Psoas muscle (tissue), 8 donors: ENCODE measurements around the gene NFKB1. TPM values are rescaled to one million over a fixed set of nuclear protein-coding genes. Genes with fewer than 3 reads are reported as not detected.

Source experiments
- ATAC-seq, 4 donors: fragments of 200-7000 bp; cut with Tn5 transposase; one replicate each; pipeline ENCODE4 v1.9.1; 2020; ENCODE audit warnings: moderate library complexity in 3 of 4, mild to moderate bottlenecking in 2 of 4
- DNase-seq, 2 donors: peaks; one replicate each; pipeline ENCODE4 v3.0.0-alpha.2; 2020
- H3K27ac ChIP-seq: fragments of 200-600 bp; one replicate; pipeline ENCODE4 v1.8.0; 2022
- H3K27me3 ChIP-seq, 3 donors: fragments of 200-600 bp in 1 of 3; one replicate each; pipeline versions ENCODE4 v1.6.1 to v1.8.0; 2013 to 2022; ENCODE audit warnings: low read length in 2 of 3, mild to moderate bottlenecking in 2 of 3, moderate library complexity in 1 of 3; ENCODE audit not compliant: insufficient read depth in 3 of 3
- H3K36me3 ChIP-seq, 2 donors: fragments of 200-600 bp in 1 of 2; one replicate each; pipeline versions ENCODE4 v1.6.1 to v1.8.0; 2013 to 2022; ENCODE audit warnings: low read depth in 1 of 2, mild to moderate bottlenecking in 1 of 2, moderate library complexity in 1 of 2; ENCODE audit not compliant: insufficient read depth in 1 of 2
- H3K4me1 ChIP-seq: fragments of 200-600 bp; one replicate; pipeline ENCODE4 v1.8.0; 2022
- H3K4me3 ChIP-seq: fragments of 200-600 bp; one replicate; pipeline ENCODE4 v1.8.0; 2022; ENCODE audit warnings: mild to moderate bottlenecking
- H3K9me3 ChIP-seq: fragments of 200-600 bp; one replicate; pipeline ENCODE4 v1.8.0; 2022
- WGBS, 3 donors: extraction: QIAGEN DNeasy Blood & Tissue Kit; methylation state at CpG; one replicate each; pipeline versions ENCODE4 v1.1.6 to v1.1.7; 2013; 5-methylcytosine and 5-hydroxymethylcytosine counted together
- intact Hi-C, 2 donors: fragments of 100-400 bp; cut with DNase I; formaldehyde crosslinking; loops; one replicate each; pipeline versions ENCODE4 v1.11.0 to v1.14.2; 2022
- polyA plus RNA-seq, 3 donors: library from polyadenylated mRNA; stranded (reverse); fragments of 200-250 nt; gene quantifications; one replicate each; pipeline ENCODE4 v1.2.3, GENCODE V29; 2013
- total RNA-seq, 4 donors: library from RNA; stranded (reverse); fragmentation: NEBNext Ultra II Directional in 2 of 4; extraction: Animal tissue kit (Norgen Biotek cat#: 25700) in 2 of 4; gene quantifications; one replicate each; pipeline versions ENCODE4 v1.2.1 to v1.2.4, GENCODE V29; 2021 to 2023
- TF ChIP-seq, protein P1 (sequence below): fragments of 200-600 bp; IDR thresholded peaks from one replicate; pipeline ENCODE4 v1.8.0; 2022; ENCODE audit warnings: antibody characterized with exemption
- donor health status: healthy with polysubstance abuse.
- donor health status: DM: no; HTN: no; CAD: no; lungs with moderate emphysema.
- donor health status: Bipolar disorder and iron deficiency.
- donor health status: healthy.
- donor health status: DM: yes; HTN: yes; CAD: no.
- donor health status: DM: no; HTN: no; CAD: no.
- donor health status: DM: no; HTN: no; CAD: no.
- donor health status: DM: yes; HTN: yes; CAD: no.

The NFKB1 gene
- total and polyA plus RNA-seq, 7 donors = 11.7 to 47.5 (median 20.1) TPM

DNA sequence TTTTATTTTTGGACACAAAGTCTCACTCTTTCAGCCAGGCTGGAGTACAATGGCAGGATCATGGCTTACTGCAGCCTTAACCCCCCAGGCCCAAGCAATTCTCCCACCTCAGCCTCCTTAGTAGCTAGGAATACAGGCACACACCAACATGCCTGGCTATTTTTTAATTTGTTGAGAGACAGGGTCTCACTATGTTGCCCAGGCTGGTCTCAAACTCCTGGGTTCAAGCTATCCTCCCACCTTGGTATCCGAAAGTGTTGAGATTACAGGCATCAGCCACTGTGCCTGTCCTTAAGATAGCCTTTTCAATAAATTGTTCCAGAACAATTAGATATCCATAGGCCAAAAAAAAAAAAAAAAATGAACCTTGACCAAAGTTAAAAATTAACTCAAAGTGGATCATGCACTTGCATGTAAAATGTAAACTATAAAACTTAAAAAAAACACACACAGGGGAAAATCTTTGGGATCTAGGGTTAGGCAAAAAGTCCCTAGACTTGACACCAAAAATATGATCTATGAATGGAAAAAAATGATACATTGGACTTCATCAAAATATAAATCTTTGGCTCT lies 28.6 kb upstream of the NFKB1 start:
- Histone ChIP-seq H3K4me1 (no peaks in the 10 kb centered on the region), H3K27me3 (no peaks in the 10 kb centered on the region), H3K27ac (no peak overlapping the region), H3K4me3 (no peak overlapping the region), H3K36me3 (no peaks in the 10 kb centered on the region), H3K9me3 (no peaks in the 10 kb centered on the region)
- TF ChIP-seq, protein P1, sequence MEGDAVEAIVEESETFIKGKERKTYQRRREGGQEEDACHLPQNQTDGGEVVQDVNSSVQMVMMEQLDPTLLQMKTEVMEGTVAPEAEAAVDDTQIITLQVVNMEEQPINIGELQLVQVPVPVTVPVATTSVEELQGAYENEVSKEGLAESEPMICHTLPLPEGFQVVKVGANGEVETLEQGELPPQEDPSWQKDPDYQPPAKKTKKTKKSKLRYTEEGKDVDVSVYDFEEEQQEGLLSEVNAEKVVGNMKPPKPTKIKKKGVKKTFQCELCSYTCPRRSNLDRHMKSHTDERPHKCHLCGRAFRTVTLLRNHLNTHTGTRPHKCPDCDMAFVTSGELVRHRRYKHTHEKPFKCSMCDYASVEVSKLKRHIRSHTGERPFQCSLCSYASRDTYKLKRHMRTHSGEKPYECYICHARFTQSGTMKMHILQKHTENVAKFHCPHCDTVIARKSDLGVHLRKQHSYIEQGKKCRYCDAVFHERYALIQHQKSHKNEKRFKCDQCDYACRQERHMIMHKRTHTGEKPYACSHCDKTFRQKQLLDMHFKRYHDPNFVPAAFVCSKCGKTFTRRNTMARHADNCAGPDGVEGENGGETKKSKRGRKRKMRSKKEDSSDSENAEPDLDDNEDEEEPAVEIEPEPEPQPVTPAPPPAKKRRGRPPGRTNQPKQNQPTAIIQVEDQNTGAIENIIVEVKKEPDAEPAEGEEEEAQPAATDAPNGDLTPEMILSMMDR = no peak
- DNase-seq (no peak), ATAC-seq (no peak)
- intact Hi-C loops = no loop called here
- 88 to 93% (median 93%) methylated on average over 1 of the region's 1 CpG for WGBS, 3 donors

DNA sequence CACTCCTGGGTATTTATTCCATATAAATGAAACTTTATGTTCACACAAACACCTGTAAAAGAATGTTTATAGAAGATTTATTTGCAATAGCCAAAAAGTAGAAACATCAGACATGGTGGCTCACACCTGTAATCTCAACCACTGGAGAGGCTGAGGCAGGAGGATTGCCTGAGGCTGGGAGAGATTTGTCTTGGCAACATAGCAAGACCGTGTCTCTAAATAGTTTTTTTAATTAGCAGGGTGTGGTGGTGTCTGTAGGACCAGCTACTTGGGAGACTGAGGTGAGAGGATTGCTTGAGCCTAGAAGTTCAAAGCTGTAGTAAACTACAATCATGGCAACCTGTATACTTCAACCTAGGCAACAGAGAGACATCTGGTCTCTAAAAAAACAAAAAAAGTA lies 27.7 kb upstream of the NFKB1 start:
- no peaks in the 10 kb centered on the region for H3K4me1 ChIP-seq
- H3K27ac ChIP-seq = no peak overlapping the region
- no peak overlapping the region for H3K4me3 ChIP-seq
- WGBS, 3 donors = 34 to 65% (median 54%) methylated on average over 1 of the region's 1 CpG
- DNase-seq (no peak), ATAC-seq (no peak)
- H3K27me3 ChIP-seq = no peaks in the 10 kb centered on the region
- H3K9me3 ChIP-seq = peaks cover 6% of the 10 kb centered on the region
- TF ChIP-seq, protein P1 = no peak
- H3K36me3 ChIP-seq = no peaks in the 10 kb centered on the region
- intact Hi-C loops = no loop called here

DNA sequence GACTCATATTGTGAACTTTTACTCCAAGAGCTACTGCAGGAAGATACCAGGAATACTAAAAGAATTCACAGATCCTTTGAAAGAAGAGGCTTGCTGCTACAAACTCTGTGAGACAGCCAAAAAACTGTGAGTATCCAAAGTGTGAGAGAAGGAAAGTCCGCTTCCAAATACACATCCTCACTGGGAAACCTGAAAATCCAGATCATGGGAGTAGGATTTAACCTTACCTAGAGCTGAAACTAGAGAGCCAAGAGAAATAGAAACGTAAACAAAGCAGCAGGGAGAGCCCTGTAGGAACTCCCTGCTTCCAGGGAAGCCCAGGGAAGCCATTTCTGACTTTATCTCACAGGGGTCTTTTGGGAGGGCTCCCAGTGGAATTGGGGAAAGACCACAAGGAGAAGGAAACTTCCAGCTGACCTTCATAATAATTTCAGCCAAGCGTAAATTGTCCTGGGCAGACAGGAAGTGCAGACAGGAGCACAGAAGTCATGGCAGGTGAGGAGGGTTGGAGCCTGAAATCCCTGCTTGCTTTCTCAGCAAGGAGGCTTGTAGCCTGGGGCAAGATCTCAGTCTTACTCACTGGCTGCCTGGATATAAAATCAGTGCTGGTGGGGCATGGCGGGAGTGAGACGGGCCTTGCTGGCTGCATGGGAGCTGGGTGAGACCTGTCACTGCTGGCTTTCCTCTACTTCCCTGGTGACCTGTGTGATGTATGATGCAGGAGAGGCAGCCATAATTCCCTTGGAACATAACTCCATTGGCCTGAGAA lies 26.2 kb upstream of the NFKB1 start:
- intact Hi-C loops = no loop called here
- 82 to 93% (median 91%) methylated on average over 5 of the region's 5 CpGs for WGBS, 3 donors

DNA sequence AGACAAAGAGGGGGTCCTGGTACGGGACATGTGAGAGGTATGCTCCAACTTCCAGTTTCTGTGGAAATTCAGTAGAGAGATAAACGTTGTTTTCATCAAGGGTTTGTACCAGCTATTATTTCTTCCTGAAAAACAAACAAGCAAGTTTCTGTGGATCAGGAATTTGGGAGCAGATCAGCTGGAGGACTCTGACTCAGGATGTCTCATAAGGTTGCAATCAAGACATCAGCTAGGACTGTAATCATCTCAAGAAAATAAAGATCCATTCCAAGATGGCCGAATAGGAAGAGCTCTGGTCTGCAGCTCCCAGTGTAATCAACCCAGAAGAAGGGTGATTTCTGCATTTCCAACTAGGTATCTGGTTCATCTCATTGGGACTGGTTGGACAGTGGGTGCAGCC lies 23.5 kb upstream of the NFKB1 start:
- Histone ChIP-seq H3K9me3 (peaks cover 8% of the 10 kb centered on the region), H3K27me3 (no peaks in the 10 kb centered on the region), H3K27ac (no peak overlapping the region), H3K4me1 (no peaks in the 10 kb centered on the region), H3K4me3 (no peak overlapping the region), H3K36me3 (no peaks in the 10 kb centered on the region)
- ATAC-seq (no peak), DNase-seq (no peak)
- intact Hi-C loops = no loop called here
- TF ChIP-seq, protein P1 = no peak
- WGBS, 3 donors = 82 to 88% (median 85%) methylated on average over 3 of the region's 3 CpGs

More for the DNA sequence above, 26.2 kb upstream of the NFKB1 start:
- DNase-seq = no peak
- TF ChIP-seq, protein P1 = no peak
- ATAC-seq = no peak
- Histone ChIP-seq H3K36me3 (no peaks in the 10 kb centered on the region), H3K9me3 (peaks cover 8% of the 10 kb centered on the region), H3K27me3 (no peaks in the 10 kb centered on the region), H3K27ac (no peak overlapping the region), H3K4me3 (no peak overlapping the region), H3K4me1 (no peaks in the 10 kb centered on the region)
